ENCODE results near the gene STK32B. TPM values are rescaled to one million over a fixed set of nuclear protein-coding genes. Genes with fewer than 3 reads are reported as not detected.

STK32B gene
- total and polyA plus RNA-seq, 2 of the 4 experiments (the other 2 are of a cell fraction): 5.5 to 6.3 TPM

- H3K4ac ChIP-seq (ENCODE audit: low read depth, low read length): no peak overlapping the region
- in situ Hi-C loops (cut with MboI; ENCODE audit: low sequenced_read_pairs) (no loop called here), intact Hi-C loops (cut with micrococcal nuclease) (no loop called here), dilution Hi-C loops (cut with HindIII; ENCODE audit: low sequenced_read_pairs, unreplicated experiment) (no loop called here)
- no peak for ATAC-seq (ENCODE audit: low read depth)
- no peak overlapping the region for H3K23ac ChIP-seq (ENCODE audit: low read depth, low read length)
- H2BK5ac ChIP-seq (ENCODE audit: low read depth, low read length, poor library complexity, severe bottlenecking): no peak overlapping the region
- POLR2A ChIA-PET (ENCODE audit: unreplicated experiment): no interaction called here
- H2BK120ac ChIP-seq (ENCODE audit: low read depth, low read length): no peak overlapping the region
- H2BK20ac ChIP-seq (ENCODE audit: low read depth, low read length): no peak overlapping the region
- H3K56ac ChIP-seq (ENCODE audit: extremely low read depth, insufficient read depth, low read length): no peak overlapping the region
- H3K9me3 ChIP-seq (ENCODE audit: control insufficient read depth, insufficient read depth, low read length): peaks cover 5% of the 10 kb centered on the region
- no peak overlapping the region for H2AK5ac ChIP-seq (ENCODE audit: low read depth, low read length)
- no CpG with 5 or more reads among the region's 1 CpG for WGBS, 2 experiments (ENCODE audit: extremely low coverage in 2 of 2, insufficient read length in 1 of 2)
- no peak overlapping the region for H3K4me3 ChIP-seq (ENCODE audit: insufficient read depth, low read depth, low read length)
- H4K91ac ChIP-seq (ENCODE audit: insufficient read depth, low read depth, low read length): no peak overlapping the region
- TF ChIP-seq BHLHE40 (IDR thresholded peaks at IDR 0.05; ENCODE audit: low read depth, low read length): no peak
- TF ChIP-seq RFX5 (IDR thresholded peaks at IDR 0.05; ENCODE audit: low read depth, low read length): no peak
- TF ChIP-seq USF2 (IDR thresholded peaks at IDR 0.05; ENCODE audit: low read depth, low read length): no peak
- no peak overlapping the region for H2BK15ac ChIP-seq (ENCODE audit: low read depth, low read length)
- BruUV-seq (replicated peaks): no TSS peak
- H3K4me1 ChIP-seq (ENCODE audit: control insufficient read depth, insufficient read depth, low read length): no peaks in the 10 kb centered on the region
- H4K20me1 ChIP-seq (ENCODE audit: insufficient read depth, low read length): no peaks in the 10 kb centered on the region
- no peak overlapping the region for H3K9ac ChIP-seq (ENCODE audit: low read depth, low read length)
- no peak overlapping the region for H4K5ac ChIP-seq (ENCODE audit: low read depth, low read length)
- H3K4me2 ChIP-seq (ENCODE audit: low read depth, low read length): no peak overlapping the region
- H3K79me1 ChIP-seq (ENCODE audit: low read depth in 1 of 2, low read length in 2 of 2): no peaks in the 10 kb centered on the region
- CTCF ChIA-PET: interaction anchor here (1.2 kb wide), 1 partner anchor 12 kb away, joined by 5 read pairs; no protein-coding TSS in a partner anchor
- H3K27ac ChIP-seq (ENCODE audit: insufficient read depth, low read length): no peak overlapping the region
- H3K27me3 ChIP-seq (ENCODE audit: control insufficient read depth, insufficient read depth, low read length): no peaks in the 10 kb centered on the region
- H3K9me1 ChIP-seq (ENCODE audit: insufficient read depth, low read length): no peaks in the 10 kb centered on the region
- DNase-seq: no peak
- no peak overlapping the region for H3K18ac ChIP-seq (ENCODE audit: low read depth, low read length)
- H3K36me3 ChIP-seq (ENCODE audit: control insufficient read depth, insufficient read depth, low read length): peaks cover 3% of the 10 kb centered on the region
- no peak overlapping the region for H2AK9ac ChIP-seq (replicated peaks; ENCODE audit: low read depth, low read length, poor library complexity)
- H3K14ac ChIP-seq (replicated peaks; ENCODE audit: low read depth, low read length): no peak overlapping the region
- no peak overlapping the region for H4K8ac ChIP-seq (ENCODE audit: low read depth in 2 of 2, low read length in 2 of 2)
- no peak overlapping the region for H2AFZ ChIP-seq (replicated peaks; ENCODE audit: low read length, poor library complexity)
Measured at GRCh38 chr4:5412751-5413150, 361.5 kb downstream of the STK32B start.
